ENCODE results near the gene MLIP.

DNA sequence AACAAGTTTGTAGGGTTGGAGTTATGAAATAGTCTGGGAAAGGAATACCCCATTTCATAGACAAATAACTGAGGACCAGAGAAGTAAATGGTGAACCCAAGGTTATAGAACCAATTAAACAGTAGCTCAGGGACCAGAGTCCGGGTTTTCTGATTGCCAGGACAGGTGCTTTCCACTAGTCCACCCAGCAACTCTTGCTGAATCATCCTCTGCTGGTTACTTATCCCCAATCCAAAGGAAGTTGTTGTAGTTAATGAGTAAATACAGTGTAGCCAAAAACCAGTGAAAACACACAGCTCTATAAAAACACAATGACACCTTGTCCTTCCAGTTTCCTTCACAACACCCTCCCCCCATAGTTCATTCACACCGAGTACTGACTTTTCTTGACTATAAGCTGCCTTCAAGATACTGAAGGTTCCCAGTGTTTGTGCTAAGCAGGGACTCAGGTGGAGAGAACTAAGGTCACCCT is 196.2 kb downstream of the MLIP start:
- TF ChIP-seq USF2 (IDR thresholded peaks at IDR 0.05) (no peak), HOXA7 (CRISPR knock-in tag; IDR thresholded peaks at IDR 0.05) (no peak), POLR2A (IDR thresholded peaks at IDR 0.05; ENCODE audit: low read length) (no peak)
